SH-SY5Y (cell line): Measurements from ENCODE around the gene SPRR3.

Source experiments
- GATA2 ChIP-seq: IDR thresholded peaks from 2 replicates; pipeline ENCODE4 v1.6.1; 2011; ENCODE audit warnings: mild to moderate bottlenecking, low read depth, low read length
- GATA3 ChIP-seq: IDR thresholded peaks from 2 replicates; pipeline ENCODE4 v1.6.1; 2011; ENCODE audit warnings: low read depth, mild to moderate bottlenecking, low read length, moderate library complexity

GRCh38 chr1:153000294-153000693 is 1.3 kb upstream of the SPRR3 start:
- TF ChIP-seq GATA2 = no peak
- no peak for TF ChIP-seq GATA3
